Endometrium (tissue), 2 donors: ENCODE measurements around the gene NMRAL1.

Experiments
- FAIRE-seq: peaks from 2 replicates; lab custom pipeline; 2012; peaks lifted over from hg19 to GRCh38; lab: Jason Lieb, UNC
- donor health status: control.
- donor health status: control.

Gene NMRAL1

DNA sequence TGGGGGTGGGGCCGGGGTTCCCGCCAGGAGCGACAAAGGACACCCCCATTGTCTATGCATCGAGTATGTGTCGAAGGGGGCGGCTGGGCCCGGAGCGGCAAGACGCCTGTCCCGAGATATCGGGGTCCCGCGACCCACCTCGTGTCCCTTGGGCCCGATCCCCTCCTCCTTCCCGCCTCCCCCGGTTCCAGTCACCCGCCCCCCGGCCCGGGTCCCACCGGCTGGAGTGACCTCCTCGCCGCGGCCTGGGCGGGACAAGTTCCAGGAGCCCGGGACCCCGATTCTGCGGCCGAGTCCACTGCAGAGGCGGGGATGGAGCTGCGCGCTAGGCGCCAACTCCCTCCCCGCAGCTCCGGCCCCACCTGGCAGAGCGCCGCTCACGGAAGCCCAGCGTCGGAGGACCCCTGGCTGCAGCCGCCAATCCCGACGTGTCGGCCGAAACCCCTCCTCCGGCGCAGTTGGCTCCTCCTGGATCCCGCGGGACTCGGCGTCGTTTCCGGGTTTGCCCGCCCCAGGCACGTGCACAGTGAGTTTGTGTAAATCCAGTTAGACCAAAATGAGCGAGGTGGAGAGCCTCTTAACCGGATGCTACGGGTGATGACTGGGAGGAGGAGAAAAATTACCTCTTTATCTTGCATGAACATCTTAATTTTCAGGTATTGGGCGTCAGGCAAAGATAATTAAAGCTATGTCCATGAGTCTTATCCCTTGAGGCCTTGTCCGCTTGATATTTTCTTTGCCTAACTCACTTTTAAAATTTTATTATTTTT, at the start of gene NMRAL1:
Gene NMRAL1, minus strand, starts transcription at position 434 of the 770 bp plus-strand sequence. CDS start 493 bp downstream, outside the sequence.
- FAIRE-seq: no peak

DNA sequence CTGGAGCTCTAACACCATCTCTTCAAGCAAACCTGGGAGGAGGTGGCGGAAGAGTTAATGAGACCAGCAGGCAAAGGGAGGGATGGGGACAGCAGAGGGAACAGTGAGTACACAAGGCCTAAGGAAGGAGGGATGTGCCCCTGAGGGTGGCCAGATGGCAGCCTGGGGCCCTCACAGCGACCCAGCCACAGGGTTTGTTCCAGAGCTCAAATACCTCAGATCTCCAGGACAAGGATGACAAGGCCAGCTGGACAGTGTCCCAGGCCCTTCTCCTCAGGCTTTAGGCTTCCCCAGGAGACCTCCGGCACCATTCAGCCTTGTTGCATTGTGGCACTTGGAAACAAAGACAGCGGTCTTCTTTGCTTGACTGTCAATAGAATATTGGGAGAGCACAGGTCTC, 49.3 kb upstream of the NMRAL1 start:
- FAIRE-seq: no peak

DNA sequence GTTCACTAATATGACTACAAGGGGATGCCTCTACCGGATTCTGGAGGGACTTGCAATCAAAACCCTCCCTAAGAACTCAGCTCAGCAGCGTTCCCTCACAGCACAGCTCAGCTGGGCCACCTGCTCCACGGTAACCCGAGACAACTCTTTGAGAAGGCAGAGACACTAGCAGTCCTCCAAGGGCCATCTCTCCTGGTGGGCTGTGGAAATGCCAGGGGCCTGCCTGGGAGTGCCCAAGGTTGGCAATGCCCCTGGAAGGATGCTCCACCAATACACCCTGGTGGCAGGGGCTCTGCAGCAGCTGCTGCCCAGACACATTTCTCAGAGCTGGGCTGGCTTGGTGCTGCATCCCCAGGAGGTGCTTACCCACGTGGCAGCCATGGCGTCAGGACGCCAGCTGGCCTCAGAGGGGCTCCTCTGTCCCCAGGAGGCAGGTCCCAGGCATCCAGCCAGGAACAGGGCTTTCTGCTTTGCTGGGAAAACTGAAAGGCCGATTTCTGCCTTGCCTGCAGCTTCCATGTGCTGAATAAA, 47.7 kb upstream of the NMRAL1 start:
- FAIRE-seq: no peak

DNA sequence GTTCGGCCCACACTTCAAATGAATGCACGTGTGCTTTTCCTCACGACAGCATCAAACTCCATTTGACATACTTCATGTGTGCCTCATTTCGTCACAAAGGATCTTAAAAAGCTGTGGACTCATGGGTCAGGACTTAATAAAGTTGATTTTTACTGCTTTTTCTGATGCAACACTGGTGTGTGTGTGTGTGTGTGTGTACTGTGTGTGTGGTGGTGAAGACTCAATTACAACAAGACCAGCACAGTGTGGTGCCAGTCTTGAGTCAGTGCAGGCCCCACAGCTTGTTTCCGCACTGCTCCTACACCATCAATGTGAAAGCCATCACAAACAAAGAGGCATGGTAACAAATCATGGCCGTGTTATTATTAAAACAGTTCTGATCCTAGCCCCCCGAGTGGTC, 46.5 kb upstream of the NMRAL1 start:
- no peak for FAIRE-seq

DNA sequence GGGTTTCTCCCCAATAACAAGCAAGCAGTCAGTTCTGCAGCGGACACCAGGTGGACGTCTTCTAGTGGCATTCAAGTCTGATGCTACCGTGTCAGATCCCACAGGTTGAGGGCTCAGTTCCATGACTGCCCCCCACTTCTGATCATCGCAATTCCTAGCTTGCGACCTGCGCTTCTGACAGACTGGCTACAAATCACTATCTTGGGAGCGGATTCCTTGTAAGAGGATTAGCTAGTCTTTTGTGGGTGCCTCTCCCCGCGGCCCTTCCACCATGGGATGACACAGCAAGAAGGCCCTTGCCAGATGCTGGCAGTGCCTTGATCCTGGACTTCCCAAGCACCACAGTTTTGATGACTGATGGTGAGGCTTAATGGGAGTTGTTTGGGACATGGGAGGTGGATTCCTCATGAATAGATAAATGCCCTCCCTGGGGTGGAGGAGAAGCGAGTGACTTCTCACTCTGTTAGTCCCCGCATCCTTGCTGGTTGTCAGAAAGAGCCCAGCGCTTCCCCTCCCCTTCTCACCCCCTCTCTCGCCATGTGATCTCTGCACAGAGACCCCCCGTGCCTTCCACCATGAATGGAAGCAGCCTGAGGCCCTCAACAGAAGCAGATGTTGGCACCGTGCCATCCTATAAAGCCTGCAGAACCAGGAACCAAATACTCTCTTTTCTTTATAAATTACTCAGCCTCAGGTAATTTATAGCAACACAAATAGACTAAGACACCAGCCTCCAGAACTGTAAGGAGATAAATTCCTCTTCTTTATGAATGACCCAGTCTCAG, 45.0 kb upstream of the NMRAL1 start:
- no peak for FAIRE-seq

DNA sequence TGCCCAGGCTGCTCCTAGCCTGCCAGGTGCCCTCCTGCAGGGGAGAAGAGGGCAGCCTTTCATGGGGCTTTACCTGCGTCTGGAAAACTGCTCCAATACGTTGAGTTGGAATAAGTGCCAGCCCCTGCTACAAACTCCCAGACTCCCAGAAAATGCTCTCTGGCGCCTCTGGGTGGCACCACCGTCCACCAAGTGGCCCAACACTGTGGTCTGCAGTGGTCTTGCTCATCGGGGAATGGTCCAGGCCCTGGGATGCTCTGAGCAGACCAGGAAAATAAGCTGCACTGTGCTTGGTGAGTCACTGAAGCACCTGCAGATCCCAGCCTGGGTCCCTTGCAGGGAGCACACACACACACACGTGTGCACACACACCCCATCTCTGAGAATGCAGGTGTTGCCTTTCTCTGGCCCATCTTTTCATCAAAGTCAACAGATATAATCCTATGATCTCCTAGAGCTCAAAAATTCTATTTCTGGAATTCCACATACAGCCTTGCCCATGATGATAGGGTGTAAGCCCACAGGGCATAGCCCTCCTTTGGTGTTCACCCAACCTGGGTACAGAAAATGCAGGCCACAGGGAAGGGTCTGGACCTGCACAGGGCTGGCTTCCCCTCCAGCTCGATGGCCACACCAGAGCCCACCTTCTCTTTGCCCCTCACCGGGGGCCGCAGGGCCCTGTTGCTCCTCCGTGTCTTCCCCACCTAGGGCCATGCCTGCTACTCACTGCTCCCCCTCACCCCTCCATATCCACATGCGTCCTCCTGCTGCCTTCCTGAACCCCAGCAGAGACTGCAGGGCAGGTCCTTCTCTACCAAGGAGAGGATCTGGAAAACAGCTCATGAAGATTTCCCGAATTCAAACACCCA, 43.6 kb upstream of the NMRAL1 start:
- FAIRE-seq: no peak

DNA sequence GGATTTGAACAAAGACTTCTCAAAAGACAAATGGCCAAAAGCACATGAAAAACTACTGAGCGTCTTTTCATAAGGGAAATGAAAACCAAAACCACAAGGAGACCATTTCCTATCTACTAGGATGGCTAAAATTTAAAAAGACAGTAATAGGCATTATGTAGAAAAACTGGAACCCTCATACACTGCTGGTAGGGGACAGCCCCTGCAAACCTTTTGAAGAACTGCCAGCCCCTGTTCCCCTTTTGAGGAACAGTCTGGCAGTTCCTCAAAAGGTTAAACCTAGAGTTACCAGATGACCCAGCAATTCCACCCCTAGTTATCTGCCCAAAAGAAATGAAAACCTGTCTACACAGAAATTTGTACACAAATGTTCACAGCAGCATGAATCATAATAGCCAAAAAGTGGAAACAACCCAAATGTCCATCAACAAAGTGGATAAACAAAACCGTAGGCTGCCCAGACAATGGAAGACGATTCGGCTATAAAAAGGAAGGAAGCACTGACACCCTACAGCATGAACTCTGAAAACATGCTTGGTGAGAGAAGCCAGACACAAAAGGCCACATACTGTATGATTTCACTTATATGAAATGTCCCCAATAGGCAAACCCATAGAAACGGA, 41.3 kb upstream of the NMRAL1 start:
- no peak for FAIRE-seq

DNA sequence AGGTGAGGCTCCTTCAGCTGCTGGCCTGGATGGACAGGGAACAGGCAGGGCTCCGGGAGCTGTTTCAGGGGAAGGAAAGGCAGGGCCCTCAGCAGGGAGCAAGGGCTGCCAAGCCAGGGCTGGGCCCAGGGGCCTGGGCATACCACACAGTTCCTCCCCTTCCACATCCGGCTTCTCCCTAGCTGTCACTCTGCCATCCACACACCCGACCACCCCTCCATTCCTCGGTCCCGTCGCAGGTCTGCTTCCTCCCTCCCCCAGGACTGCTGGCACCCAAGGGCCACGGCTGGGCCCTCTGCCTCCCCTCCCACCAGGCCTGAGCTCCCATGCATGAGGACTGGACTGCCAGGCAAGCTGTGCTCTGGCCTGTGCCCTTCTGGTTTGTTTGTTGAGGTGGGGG, 40.2 kb upstream of the NMRAL1 start:
- no peak for FAIRE-seq

DNA sequence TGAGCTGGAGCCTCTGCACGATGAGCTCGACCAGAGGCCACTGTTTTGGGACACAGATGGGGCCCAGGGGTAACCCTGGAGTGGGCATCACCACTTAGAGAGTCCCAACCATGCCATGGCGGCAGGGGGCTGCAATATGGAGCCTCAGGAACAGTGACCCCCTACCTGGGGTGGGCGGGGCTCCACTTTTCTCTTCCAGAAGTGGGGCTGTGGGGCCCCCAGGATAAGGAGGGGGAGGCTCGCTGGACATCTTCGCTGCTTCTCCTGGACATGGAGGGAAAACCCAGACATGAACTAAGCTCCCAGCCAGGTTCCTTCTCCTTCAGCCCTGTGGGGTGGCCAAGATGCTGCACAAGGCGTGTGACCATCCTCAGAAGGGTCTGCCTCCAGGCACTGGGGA, 39.5 kb upstream of the NMRAL1 start:
- no peak for FAIRE-seq

DNA sequence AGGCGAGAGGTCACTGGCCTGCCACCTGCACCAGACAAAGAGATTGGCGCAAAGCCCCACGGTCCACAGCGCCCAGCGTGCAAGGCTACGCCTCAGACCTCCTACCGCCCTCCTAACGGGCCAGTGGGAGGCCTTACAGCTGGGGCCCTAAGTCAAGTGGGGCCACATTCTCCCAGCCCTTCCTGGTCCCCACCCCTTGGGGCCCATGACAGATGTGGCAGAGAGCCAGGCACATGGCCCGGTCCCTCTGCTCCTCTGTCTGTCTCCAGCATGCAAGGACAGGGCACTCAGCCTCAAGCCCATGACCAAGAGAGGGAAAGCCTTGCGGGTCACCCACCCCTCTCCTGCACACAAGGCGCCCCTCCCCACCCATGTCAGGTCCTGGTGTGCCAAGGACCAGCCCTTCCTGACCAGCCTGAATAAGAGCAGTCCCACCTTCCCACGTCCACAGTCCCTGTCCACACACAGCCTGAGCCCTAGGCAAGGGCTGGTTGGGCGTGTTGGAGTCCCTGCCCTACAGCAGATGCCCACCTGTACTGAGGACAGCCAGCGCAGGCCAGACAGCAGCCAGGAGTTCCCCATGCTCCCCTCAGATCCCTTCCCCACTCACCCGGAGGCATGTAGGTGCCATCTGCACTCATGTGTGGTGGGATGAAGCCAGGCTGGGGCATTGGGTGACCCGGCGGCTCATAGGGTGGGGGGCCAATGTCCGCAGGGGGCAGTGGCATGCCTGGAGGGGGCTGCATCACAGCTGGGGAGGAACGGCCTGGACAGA, 38.8 kb upstream of the NMRAL1 start:
- FAIRE-seq: no peak

DNA sequence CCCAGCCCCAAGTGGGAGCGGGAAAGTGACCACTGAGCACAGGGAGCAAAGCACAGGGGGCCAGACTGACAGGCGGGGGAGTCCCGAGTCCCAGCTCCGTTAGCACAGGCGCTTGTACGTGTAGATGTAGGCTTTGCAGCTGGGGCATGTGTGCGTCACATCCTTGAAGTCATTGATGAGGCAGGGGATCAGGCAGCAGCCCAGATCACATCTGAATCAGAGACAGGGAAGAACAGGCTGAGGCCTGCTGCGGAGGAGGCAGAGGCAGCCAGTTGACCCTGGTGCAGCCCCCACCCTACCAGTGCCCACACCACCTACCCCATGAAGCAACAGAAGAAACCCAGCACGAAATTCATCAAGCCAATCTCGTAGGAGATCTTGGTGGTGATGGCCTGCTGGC, 38.0 kb upstream of the NMRAL1 start:
- FAIRE-seq: no peak

DNA sequence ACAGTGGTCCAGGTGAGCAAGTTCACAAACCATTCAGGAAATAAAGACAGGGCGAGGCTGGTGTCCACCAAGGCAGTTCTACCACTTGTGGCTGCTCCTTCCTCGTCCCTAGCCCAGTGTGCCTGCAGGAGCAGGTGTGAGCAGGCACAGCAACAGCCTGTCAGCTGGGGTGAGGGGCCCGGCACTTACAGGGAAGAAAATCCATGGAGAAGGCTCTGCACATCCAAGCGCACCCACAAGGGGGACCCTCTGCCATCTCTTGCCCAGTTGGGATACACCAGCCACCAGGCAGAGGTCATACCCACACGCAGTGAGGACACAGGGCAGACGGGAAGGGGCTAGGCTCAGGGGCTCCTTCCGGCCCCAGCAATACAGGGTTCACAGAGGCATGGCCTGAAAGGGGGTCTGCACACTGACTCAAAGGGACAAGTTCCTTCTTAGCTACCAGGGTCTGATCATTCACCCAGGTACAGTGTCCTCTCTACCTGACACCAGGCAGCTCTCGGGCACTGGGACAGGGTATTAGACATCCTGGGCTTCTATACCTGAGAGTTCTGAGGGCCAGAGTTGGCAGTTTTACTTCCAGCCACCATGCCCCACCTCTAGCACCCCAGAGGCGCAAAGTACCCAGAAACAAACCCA, 37.1 kb upstream of the NMRAL1 start:
- no peak for FAIRE-seq

DNA sequence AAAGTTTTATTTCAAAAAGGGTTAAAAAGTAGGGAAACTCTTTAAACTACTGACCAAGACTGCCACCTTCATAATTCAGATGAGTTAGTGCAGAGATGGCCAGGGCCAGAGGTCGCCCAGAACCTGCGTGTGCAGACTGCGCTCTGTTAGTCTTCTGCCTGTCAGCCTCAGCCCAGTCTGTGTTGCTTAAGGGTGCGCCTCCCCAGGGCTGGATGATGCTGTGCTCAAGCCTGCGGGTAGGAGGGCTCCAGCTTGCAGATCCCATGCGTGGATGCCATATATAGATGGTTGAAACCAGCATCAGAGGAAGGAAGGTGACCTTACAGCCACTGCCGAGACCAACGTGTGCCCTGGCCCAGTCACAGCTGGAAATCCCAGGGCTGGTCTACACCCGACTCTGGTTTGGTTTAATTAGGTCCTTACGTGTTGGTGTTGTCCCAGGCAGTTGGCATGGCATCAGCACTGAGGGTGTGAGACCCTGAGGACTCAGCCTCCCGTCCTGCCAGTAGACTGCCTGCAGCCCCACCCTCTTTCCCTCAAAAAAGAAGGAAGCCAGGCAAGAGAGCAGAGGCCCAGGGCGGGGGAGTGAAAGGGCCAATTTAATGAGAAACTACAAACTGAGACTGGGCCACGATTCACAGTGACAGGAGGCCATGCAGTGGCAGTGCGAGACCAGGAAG, 36.5 kb upstream of the NMRAL1 start:
- FAIRE-seq: no peak

DNA sequence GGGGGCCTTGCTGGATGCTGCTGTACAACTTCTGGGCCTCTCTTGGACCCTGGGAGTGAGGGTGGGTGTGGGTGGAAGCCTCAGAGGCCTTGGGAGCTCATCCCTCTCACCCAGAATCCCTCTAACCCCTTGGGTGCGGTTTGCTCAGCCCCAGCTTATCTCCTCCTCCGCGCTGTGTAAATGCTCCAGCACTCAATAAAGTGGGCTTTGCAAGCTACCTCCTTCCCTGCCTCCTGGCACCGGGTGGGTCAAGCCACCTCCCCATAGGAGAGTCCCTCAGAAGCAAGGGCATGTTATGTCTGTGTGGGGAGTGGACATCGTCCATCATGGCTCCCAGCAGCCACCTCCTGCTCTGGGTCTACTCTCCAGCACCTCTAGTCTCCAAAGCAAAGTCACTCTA, 35.7 kb upstream of the NMRAL1 start:
- FAIRE-seq: no peak

DNA sequence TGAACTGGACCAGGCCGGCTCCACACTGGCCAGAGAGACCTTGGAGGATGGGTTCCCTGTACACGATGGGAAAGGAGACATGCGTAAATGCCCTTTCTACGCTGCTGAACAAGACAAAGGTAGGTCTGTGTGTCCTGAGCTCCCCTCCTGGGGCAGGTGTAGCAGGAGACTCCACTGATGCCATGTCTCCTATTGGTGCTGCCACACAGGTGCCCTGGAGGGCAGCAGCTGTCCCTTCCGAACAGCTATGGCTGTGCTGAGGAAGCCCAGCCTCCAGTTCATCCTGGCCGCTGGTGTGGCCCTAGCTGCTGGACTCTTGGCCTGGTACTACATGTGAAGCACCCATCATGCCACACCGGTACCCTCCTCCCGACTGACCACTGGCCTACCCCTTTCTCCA, 35.0 kb upstream of the NMRAL1 start:
- FAIRE-seq: no peak

DNA sequence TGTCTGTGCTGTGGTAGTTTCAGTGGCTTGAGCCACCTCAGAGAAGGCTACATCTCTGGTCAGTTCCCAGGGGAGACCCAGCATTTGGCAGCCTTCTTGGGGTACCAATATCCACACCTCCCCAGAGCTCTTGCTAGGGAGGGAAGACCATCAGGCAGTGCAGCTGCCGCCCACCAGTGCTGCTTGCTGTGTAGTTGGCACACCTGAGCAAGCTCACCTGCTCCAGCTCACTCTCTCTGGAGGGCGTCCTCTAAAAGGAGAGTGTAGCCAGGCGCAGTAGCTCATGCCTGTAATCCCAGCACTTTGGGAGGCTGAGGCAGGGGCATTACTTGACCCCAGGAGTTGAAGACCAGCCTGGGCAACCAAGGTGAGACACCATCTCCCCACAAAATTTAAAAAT, 34.4 kb upstream of the NMRAL1 start:
- FAIRE-seq: no peak

DNA sequence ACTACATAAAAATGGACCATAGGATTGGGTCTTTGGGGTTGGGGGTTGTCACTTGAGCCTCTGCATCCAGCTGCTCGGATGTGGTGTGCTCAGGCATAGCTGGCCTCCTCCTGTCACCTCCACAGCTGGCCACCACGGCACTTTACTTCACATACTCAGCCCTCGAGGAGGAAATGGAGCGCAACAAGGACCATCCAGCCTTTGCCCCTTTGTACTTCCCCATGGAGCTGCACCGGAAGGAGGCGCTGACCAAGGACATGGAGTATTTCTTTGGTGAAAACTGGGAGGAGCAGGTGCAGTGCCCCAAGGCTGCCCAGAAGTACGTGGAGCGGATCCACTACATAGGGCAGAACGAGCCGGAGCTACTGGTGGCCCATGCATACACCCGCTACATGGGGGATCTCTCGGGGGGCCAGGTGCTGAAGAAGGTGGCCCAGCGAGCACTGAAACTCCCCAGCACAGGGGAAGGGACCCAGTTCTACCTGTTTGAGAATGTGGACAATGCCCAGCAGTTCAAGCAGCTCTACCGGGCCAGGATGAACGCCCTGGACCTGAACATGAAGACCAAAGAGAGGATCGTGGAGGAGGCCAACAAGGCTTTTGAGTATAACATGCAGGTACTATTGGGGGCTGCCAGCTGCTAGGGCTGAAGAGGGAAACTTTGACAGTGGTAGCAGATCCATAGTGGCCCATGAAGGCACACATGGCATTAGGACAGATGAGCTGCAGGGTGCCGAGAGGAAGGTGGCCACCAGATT, 33.3 kb upstream of the NMRAL1 start:
- no peak for FAIRE-seq

DNA sequence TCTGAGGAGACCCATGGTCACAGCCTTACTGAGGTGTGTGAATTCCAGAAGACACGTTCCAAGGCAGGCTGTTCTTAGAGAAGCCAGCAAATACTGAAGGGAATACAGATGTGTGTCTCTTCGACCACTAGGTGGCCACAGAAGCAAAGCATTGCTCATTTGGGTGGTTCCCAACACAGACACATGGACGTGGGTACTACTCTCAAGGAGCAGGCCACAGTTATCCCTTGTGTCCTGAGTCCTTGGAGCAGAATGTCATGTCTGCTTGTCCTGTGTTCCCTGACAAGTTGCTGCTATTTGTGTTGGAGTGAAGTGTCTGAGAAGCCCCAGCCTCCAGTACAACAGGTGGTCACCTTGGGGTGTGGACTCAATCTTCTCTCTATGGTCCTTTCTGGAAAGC, 32.0 kb upstream of the NMRAL1 start:
- no peak for FAIRE-seq
